SK-N-SH (cell line): ENCODE results near the gene WBP1. TPM values are rescaled to one million over a fixed set of nuclear protein-coding genes. Genes with fewer than 3 reads are reported as not detected.

Experiments
- CTCF ChIA-PET: fragments of 300-600, 350-600 bp; formaldehyde crosslinking; extraction: SDS; loops from one replicate; lab custom pipeline; 2021; lab: Yijun Ruan, JAX
- POLR2A ChIA-PET: fragments of 350-600 bp; sonication (Branson Sonifier 250); formaldehyde crosslinking; extraction: SDS; loops from one replicate; lab custom pipeline; 2020; ENCODE audit warnings: antibody characterized with exemption, inconsistent platforms; lab: Yijun Ruan, JAX
- DNase-seq: peaks from one replicate; pipeline ENCODE4 v3.0.0; 2012
- H2AFZ ChIP-seq: fragments of 200-600 bp; sonication (generic); 2 replicates; pipeline ENCODE4 v1.8.1; 2016; ENCODE audit warnings: antibody characterized with exemption, mild to moderate bottlenecking, low read depth
- H3F3A ChIP-seq: fragments of 200-600 bp; sonication (generic); replicated peaks from 2 replicates; pipeline ENCODE3; 2016; ENCODE audit warnings: antibody characterized with exemption, mild to moderate bottlenecking; ENCODE audit not compliant: insufficient read depth
- H3K27ac ChIP-seq, 2 experiments: fragments of 200-500 bp in 1 of 2; fragments of 200-600 bp in 1 of 2; sonication (Bioruptor generic) in 1 of 2; sonication (generic), shearing (Covaris generic) in 1 of 2; 2 replicates each; pipeline versions ENCODE4 v1.5.1 to v1.6.1; 2014 to 2016; ENCODE audit warnings: low read depth in 2 of 2, inconsistent platforms in 1 of 2, low read length in 1 of 2, mild to moderate bottlenecking in 1 of 2, mixed read lengths in 1 of 2
- H3K27me3 ChIP-seq: fragments of 200-600 bp; sonication (generic), shearing (Covaris generic); 2 replicates; pipeline ENCODE4 v1.6.1; 2016; ENCODE audit warnings: mixed run types; ENCODE audit not compliant: insufficient read depth
- H3K36me3 ChIP-seq, 2 experiments: fragments of 200-500 bp in 1 of 2; fragments of 200-600 bp in 1 of 2; sonication (Bioruptor generic) in 1 of 2; sonication (generic) in 1 of 2; replicated peaks in 1 of 2; 2 replicates each; pipeline versions ENCODE3 to v1.5.1; 2014 to 2016; ENCODE audit warnings: low read length in 1 of 2, mild to moderate bottlenecking in 1 of 2; ENCODE audit not compliant: insufficient read depth in 2 of 2, control insufficient read depth in 1 of 2
- H3K4me1 ChIP-seq, 2 experiments: fragments of 200-500 bp in 1 of 2; fragments of 200-600 bp in 1 of 2; sonication (Bioruptor generic) in 1 of 2; sonication (generic), shearing (Covaris generic) in 1 of 2; 2 replicates each; pipeline versions ENCODE4 v1.5.1 to v1.6.1; 2014 to 2016; ENCODE audit warnings: low read depth in 1 of 2, low read length in 1 of 2, mixed run types in 1 of 2; ENCODE audit not compliant: insufficient read depth in 2 of 2, control insufficient read depth in 1 of 2
- H3K4me2 ChIP-seq: fragments of 200-600 bp; sonication (generic), shearing (Covaris generic); 2 replicates; pipeline ENCODE4 v1.6.1; 2017; ENCODE audit warnings: mixed run types
- H3K4me3 ChIP-seq, 2 experiments: fragments of 200-500 bp in 1 of 2; fragments of 200-600 bp in 1 of 2; sonication (Bioruptor generic) in 1 of 2; sonication (generic), shearing (Covaris generic) in 1 of 2; 2 replicates each; pipeline versions ENCODE4 v1.5.1 to v1.8.1; 2014 to 2016; ENCODE audit warnings: low read depth in 2 of 2, inconsistent platforms in 1 of 2, low read length in 1 of 2, mild to moderate bottlenecking in 1 of 2, mixed read lengths in 1 of 2, moderate library complexity in 1 of 2
- H3K79me2 ChIP-seq: fragments of 200-600 bp; sonication (generic); 2 replicates; pipeline ENCODE4 v1.8.1; 2017; ENCODE audit warnings: mild to moderate bottlenecking; ENCODE audit not compliant: insufficient read depth
- H3K9ac ChIP-seq: fragments of 200-600 bp; sonication (generic); 2 replicates; pipeline ENCODE4 v1.6.1; 2017; ENCODE audit warnings: mixed run types
- H3K9me2 ChIP-seq: fragments of 200-600 bp; sonication (generic); 2 replicates; pipeline ENCODE4 v1.6.1; 2017; ENCODE audit warnings: mixed run types
- H3K9me3 ChIP-seq: fragments of 200-600 bp; sonication (generic); 2 replicates; pipeline ENCODE4 v1.6.1; 2017; ENCODE audit warnings: mixed run types, mild to moderate bottlenecking, moderate library complexity
- H4K20me1 ChIP-seq: fragments of 200-600 bp; sonication (generic); 2 replicates; pipeline ENCODE4 v1.6.1; 2017; ENCODE audit warnings: mild to moderate bottlenecking, mixed run types; ENCODE audit not compliant: insufficient read depth
- CHD2 ChIP-seq: fragments of 150-350 bp; IDR thresholded peaks from 2 replicates; pipeline ENCODE4 v1.6.1; 2018; ENCODE audit warnings: low read length; ENCODE audit not compliant: partially characterized antibody
- FOSL2 ChIP-seq: IDR thresholded peaks from 2 replicates; pipeline ENCODE4 v1.4.0; 2012; ENCODE audit warnings: low read depth, mild to moderate bottlenecking, moderate library complexity, borderline replicate concordance
- GATA2 ChIP-seq: sonication (generic); formaldehyde crosslinking; IDR thresholded peaks from 2 replicates; pipeline ENCODE4 v1.5.0; 2020; ENCODE audit warnings: mild to moderate bottlenecking, missing genetic modification reagents
- JUND ChIP-seq: IDR thresholded peaks from 2 replicates; pipeline ENCODE4 v1.4.0; 2012
- POLR2AphosphoS5 ChIP-seq: IDR thresholded peaks from 2 replicates; pipeline ENCODE4 v1.6.1; 2012; ENCODE audit warnings: low read depth, low read length
- SIN3A ChIP-seq: IDR thresholded peaks from 2 replicates; pipeline ENCODE4 v1.6.1; 2012; ENCODE audit warnings: low read depth, mild to moderate bottlenecking, low read length, moderate library complexity, borderline replicate concordance
- YY1 ChIP-seq: IDR thresholded peaks from 2 replicates; pipeline ENCODE4 v1.4.0; 2012; ENCODE audit warnings: low read depth, mild to moderate bottlenecking
- WGBS: methylation state at CpG from one replicate; pipeline ENCODE4 v1.1.6; 2017; ENCODE audit warnings: low lambda C conversion rate; 5-methylcytosine and 5-hydroxymethylcytosine counted together
- polyA plus RNA-seq, 3 experiments: library from polyadenylated mRNA; depleted of rRNA; stranded (reverse); fragments of >200 nt; gene quantifications; 2 replicates each; pipeline ENCODE4 v1.2.3, GENCODE V29; 2012
- TF ChIP-seq, protein P1 (sequence below): fragments of 150-350 bp; IDR thresholded peaks from 2 replicates; pipeline ENCODE4 v1.6.1; 2016; ENCODE audit warnings: mild to moderate bottlenecking, low read depth, low read length
- TF ChIP-seq, protein P2 (sequence below): fragments of 200-600 bp; sonication (generic); IDR thresholded peaks from 2 replicates; pipeline ENCODE4 v1.6.1; 2017; ENCODE audit warnings: antibody characterized with exemption, mild to moderate bottlenecking, moderate library complexity

The WBP1 gene
- polyA plus RNA-seq, 1 of the 3 experiments (the other 2 are of a cell fraction), result 184 TPM

DNA sequence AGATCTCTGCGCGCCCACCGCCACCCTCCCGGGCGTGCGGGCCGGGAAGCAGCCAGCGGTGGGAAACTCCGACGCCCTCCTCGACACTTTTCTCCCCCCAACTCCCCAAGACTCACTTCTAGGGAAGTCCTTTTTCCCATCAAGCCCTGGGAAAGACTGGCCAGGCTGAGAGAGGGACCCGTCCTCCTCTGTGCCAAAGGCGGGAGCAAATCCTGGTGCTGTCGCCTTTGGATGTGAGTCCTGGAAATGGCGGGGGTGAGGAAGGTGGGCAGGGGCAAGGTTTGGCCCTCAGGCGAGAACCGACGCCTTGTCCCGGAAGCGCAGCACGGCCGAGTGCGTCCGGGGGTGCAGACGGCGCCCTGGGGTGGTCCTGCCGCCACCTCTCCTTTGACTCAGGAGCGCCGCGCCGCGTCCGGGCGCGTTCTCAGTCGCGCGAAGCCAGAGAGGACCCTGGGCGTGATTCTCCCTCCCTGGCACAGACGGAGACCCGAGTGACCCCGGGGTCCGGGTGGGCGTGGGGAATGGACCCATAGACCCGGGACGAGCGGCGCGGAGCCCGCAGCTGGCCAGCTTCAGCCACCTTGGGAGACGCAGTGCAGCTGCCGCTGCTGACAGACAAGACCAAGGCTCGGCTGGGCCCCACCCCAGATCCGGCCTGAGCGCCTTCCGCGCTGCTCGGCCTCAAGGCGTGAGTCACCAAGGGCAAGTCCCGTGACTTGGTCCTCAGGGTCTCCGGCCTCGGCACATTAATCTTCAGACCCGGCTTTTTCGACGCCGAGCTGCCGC, 44.7 kb downstream of the WBP1 start:
- Histone ChIP-seq H3K9me2 (no peaks in the 10 kb centered on the region), H3K79me2 (peaks cover 17% of the 10 kb centered on the region; the same call in 1 of the 2 replicates), H3K9ac (no peak overlapping the region), H3K9me3 (no peaks in the 10 kb centered on the region), H3K4me2 (no peak overlapping the region)
- TF ChIP-seq YY1, result no peak
- TF ChIP-seq, all 33 proteins: peak for 0
- Histone ChIP-seq H2AFZ (no peak overlapping the region), H4K20me1 (no peaks in the 10 kb centered on the region), H3K4me3 (no peak overlapping the region), H3K36me3 (peaks cover 15 to 20% of the 10 kb centered on the region in 2 experiments), H3K27ac (no peak overlapping the region; a peak in 1 of 4 replicates), H3F3A (peaks cover 11% of the 10 kb centered on the region), H3K4me1 (peaks cover 12 to 37% of the 10 kb centered on the region in 2 experiments; a peak in 2 of 4 replicates), H3K27me3 (no peaks in the 10 kb centered on the region)
- POLR2A ChIA-PET, result no interaction called here
- WGBS, result 91% methylated on average over 47 of the region's 67 CpGs
- CTCF ChIA-PET, result interaction anchor here (1.0 to 7.5 kb wide), 4 partner anchors 10 to 88 kb away, joined by 3 to 56 read pairs (median 7); partner anchors contain the start of genes CCDC142 and TTC31
- peak; percentile 30 for DNase-seq

DNA sequence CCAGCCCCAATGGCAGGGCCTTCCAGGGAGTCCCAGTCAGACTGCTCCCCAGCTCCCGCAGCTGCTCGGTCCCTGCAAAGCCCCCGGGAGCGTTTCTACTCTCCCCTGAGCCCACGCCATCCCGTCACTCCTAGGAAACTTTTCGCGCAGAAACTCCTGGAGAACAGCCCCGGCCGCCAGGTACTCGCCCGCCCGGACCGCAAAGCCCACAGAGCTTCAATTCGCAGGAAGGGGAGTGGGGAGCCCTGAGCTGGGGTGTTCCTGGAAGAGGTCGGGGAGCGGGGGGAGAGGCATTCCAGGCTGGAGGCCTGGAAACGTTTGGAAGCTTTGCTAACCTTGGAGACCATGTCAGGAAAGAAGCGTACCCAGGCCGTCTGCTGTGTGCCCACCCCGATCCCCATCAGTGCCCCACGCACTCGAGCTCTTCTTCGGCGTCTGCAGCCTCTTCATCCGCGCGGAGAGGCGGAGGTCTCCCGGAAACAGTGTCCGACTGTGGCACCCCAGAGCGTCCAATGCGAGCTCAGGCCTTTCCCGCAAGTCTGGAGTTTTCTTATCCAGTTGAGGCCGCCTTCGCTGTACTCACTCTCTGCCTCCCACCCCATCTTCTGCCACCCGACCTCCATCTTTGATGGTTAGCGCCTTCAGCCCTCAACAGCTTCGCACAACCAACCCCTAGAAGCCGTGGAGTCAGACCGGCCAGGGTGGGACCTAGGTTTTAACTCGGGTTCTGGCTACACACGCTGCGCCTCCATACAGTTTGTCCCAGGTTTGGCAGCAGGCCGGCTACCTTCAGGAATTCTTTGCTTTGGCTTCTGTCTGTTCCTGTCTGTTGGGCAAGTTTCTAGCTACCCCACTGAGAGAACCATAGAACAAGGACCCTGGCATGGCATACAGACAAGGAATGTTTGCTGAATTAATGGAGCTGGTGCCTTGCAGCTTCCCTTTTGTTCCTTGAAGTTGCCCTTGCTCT, 45.6 kb downstream of the WBP1 start:
- H3F3A ChIP-seq, result peaks cover 17% of the 10 kb centered on the region

More for the DNA sequence above, 45.6 kb downstream of the WBP1 start:
- Histone ChIP-seq H3K79me2 (peaks cover 17% of the 10 kb centered on the region; the same call in 1 of the 2 replicates), H2AFZ (no peak overlapping the region), H3K27me3 (no peaks in the 10 kb centered on the region), H3K4me1 (peaks cover 19 to 43% of the 10 kb centered on the region in 2 experiments; a peak in 3 of 4 replicates), H3K9me2 (no peaks in the 10 kb centered on the region), H3K36me3 (peaks cover 15 to 20% of the 10 kb centered on the region in 2 experiments), H3K9ac (no peak overlapping the region), H3K27ac (no peak overlapping the region), H3K4me2 (no peak overlapping the region), H3K9me3 (no peaks in the 10 kb centered on the region), H4K20me1 (no peaks in the 10 kb centered on the region), H3K4me3 (no peak overlapping the region)
- POLR2A ChIA-PET, result interaction anchor here (0.5 to 1.0 kb wide), 2 partner anchors 11 to 81 kb away, joined by 3 to 6 read pairs; partner anchors contain the start of gene TLX2
- no peak for DNase-seq
- WGBS, result 95% methylated on average over 43 of the region's 45 CpGs
- no peak for TF ChIP-seq YY1
- TF ChIP-seq JUND, result no peak
- TF ChIP-seq, protein P1, sequence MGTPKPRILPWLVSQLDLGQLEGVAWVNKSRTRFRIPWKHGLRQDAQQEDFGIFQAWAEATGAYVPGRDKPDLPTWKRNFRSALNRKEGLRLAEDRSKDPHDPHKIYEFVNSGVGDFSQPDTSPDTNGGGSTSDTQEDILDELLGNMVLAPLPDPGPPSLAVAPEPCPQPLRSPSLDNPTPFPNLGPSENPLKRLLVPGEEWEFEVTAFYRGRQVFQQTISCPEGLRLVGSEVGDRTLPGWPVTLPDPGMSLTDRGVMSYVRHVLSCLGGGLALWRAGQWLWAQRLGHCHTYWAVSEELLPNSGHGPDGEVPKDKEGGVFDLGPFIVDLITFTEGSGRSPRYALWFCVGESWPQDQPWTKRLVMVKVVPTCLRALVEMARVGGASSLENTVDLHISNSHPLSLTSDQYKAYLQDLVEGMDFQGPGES, result no peak
- no peak for TF ChIP-seq SIN3A
- no peak for TF ChIP-seq FOSL2
- TF ChIP-seq, protein P2, sequence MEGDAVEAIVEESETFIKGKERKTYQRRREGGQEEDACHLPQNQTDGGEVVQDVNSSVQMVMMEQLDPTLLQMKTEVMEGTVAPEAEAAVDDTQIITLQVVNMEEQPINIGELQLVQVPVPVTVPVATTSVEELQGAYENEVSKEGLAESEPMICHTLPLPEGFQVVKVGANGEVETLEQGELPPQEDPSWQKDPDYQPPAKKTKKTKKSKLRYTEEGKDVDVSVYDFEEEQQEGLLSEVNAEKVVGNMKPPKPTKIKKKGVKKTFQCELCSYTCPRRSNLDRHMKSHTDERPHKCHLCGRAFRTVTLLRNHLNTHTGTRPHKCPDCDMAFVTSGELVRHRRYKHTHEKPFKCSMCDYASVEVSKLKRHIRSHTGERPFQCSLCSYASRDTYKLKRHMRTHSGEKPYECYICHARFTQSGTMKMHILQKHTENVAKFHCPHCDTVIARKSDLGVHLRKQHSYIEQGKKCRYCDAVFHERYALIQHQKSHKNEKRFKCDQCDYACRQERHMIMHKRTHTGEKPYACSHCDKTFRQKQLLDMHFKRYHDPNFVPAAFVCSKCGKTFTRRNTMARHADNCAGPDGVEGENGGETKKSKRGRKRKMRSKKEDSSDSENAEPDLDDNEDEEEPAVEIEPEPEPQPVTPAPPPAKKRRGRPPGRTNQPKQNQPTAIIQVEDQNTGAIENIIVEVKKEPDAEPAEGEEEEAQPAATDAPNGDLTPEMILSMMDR, result no peak
- no peak for TF ChIP-seq POLR2AphosphoS5
- no peak for TF ChIP-seq GATA2 (CRISPR knock-in tag)
- no peak for TF ChIP-seq CHD2
- CTCF ChIA-PET, result interaction anchor here (1.0 to 7.5 kb wide), 5 partner anchors 9 to 87 kb away, joined by 3 to 56 read pairs (median 3); partner anchors contain the start of genes CCDC142 and TTC31
